Erythroblast (primary cell): ENCODE measurements around the gene MRRF.

Experiments
- GATA1 ChIP-seq: IDR thresholded peaks from 2 replicates; pipeline ENCODE4 v1.6.1; 2011; ENCODE audit warnings: low read depth, mild to moderate bottlenecking, control low read depth, low read length, moderate library complexity
- POLR2A ChIP-seq: IDR thresholded peaks from 2 replicates; pipeline ENCODE4 v1.6.1; 2011; ENCODE audit warnings: mild to moderate bottlenecking, low read length

DNA sequence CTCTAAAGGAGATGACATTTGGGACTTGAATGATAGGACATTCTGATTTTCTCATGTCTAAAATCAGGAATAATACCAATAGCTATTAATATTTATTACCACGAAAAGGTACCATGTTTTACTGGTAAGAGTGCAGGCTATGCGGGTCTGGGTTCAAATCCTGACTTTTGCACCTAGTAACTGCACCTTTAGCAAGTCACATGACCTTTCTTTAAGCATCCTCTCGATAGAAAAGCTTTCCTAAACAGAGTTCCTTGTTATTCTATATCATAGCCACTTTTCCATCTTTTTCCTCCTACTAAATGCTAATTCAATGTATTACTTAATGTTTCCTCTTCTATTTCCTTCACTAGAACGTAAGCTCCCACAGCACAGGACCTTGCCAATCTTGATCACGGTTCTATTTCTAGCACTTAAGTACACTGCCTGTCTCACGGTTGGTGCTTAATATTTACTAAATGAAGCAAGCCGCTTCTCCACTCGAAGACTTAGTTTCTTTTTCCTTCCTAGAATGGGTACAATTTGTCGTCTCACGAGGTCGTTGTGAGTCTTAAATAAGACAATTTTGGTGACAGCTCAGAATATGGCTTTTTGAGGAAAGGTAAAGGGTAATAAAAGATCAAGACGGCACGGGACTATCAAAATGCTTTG, 858 bp upstream of the MRRF start:
- TF ChIP-seq POLR2A, result no peak
- TF ChIP-seq GATA1, result no peak
